HG02973 (cell line): Measurements from ENCODE around the gene C8G.

Source experiments
- ATAC-seq: cut with Tn5 transposase; IDR thresholded peaks from one replicate; pipeline ENCODE4 v1.9.1; 2021; ENCODE audit warnings: moderate library complexity; ENCODE audit not compliant: unreplicated experiment

The C8G gene

GRCh38 chr9:136940526-136941230 is 4.4 kb upstream of the C8G start:
- ATAC-seq, result no peak

- ATAC-seq, result no peak
Observed at GRCh38 chr9:136941231-136942111, 3.6 kb upstream of the C8G start.

GRCh38 chr9:136942112-136942880 is 2.7 kb upstream of the C8G start:
- ATAC-seq, result no peak

- no peak for ATAC-seq
Observed at GRCh38 chr9:136942881-136943230, 2.2 kb upstream of the C8G start.

- peak; percentile 12 for ATAC-seq
Observed at GRCh38 chr9:136943291-136944211, 1.5 kb upstream of the C8G start.

- ATAC-seq, result peak; percentile 32
Observed at GRCh38 chr9:136944212-136944518, 878 bp upstream of the C8G start.

- no peak for ATAC-seq
Observed at GRCh38 chr9:136945333-136946227, 537 bp downstream of the C8G start.

- no peak for ATAC-seq
Observed at GRCh38 chr9:136946228-136947027, 1.4 kb downstream of the C8G start.

- no peak for ATAC-seq
Observed at GRCh38 chr9:136947028-136947891, 2.2 kb downstream of the C8G start.

- ATAC-seq, result no peak
Observed at GRCh38 chr9:136947955-136948510, 3.0 kb downstream of the C8G start.

- peak; percentile 4 for ATAC-seq
Observed at GRCh38 chr9:136949239-136949816, 4.3 kb downstream of the C8G start.

- peak; percentile 75 for ATAC-seq
Observed at GRCh38 chr9:136949817-136950655, 5.0 kb downstream of the C8G start.

- no peak for ATAC-seq
Observed at GRCh38 chr9:136950656-136951276, 5.7 kb downstream of the C8G start.

GRCh38 chr9:136951541-136952320 is 6.7 kb downstream of the C8G start, which contains the start of gene LCN12:
Gene LCN12 (plus strand): TSS chr9:136952273. CDS start chr9:136952328, 55 bp downstream.
- no peak for ATAC-seq

GRCh38 chr9:136952321-136952850 is 7.3 kb downstream of the C8G start:
- ATAC-seq, result no peak
